T-helper 22 cell (primary cell): Measurements from ENCODE around the gene AOC1.

Experiments used
- DNase-seq: peaks from one replicate; pipeline ENCODE4 v3.0.0-alpha.2; 2020; ENCODE audit warnings: low read depth

AOC1 gene

DNA sequence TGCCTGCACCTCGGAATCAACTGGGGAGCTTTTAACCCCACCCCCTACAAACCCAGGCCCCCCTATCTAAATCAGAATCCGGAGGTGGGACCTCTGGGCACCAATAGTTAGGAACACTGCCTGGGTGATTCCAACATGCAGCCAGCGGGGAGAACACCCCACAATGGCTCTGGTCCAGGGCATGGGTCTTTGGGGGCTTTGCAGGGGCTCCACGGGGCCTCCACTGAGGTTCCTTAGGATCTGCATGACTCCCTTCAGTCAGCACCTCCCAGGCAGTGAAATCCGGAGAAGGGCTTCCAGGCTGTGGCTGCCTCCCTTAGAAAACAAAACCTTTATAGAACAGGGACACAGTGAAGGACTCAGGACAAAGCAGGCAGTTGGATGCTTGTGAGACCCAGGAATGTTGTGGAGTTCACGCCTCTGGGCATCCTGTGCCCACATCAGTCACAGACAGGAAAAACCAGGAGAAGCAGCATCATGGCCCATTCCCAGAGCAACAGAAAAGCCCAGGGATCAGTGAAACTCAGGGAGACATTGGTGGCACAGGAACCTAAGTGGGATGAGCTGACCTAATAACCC is 16.5 kb upstream of the AOC1 start:
- DNase-seq: no peak

DNA sequence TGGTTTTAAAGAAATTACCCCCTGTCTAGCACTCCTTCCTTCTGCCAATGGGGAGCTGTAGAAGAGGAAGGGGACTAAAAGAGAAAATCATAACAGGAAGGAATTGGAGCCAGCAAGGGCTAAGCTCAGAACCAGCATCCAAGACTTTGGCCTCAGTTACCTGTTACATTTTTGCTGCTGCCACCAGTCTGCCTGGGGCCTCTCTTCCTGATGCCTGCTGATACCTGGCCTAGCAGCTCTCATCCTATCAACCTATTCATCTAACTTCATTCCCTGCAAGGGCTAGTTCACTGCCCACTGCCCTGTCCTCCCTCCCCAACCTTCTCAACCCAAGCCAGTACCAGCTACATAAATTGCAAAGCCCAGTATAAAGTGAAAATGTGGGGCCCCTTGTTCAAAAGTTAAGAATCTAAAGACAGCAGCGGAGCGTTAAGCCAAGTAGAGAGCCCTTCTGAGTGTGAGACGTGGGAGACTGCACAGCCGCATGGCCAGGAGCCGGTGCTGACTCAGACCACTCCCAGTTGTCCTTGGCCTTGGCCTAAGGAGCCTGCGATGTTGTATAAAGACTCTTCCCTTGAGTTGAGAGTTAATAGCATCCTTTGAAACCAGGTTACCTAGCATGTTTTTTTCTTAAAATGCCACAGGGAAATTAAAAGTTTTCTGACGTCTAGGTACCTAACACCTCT is 13.2 kb upstream of the AOC1 start:
- DNase-seq: no peak

DNA sequence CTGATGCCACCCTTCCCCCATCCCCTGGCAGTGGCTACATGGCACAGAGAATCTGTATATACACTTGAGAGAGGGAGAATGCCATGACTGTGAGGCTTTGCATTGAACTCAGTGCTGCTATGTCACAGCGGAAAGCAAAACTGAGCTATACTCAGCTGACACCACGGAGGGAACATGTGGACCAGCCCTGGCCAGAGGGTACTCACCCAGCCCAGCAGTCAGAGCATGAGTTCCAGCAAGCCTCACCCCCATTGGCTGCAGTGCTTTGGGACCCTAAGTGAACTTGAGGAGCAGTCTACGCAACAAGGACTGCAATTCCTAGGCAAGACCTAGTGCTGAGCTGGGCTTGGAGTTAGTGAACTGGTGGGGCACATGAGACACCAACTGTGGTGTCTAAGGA is 10.3 kb upstream of the AOC1 start:
- no peak for DNase-seq

DNA sequence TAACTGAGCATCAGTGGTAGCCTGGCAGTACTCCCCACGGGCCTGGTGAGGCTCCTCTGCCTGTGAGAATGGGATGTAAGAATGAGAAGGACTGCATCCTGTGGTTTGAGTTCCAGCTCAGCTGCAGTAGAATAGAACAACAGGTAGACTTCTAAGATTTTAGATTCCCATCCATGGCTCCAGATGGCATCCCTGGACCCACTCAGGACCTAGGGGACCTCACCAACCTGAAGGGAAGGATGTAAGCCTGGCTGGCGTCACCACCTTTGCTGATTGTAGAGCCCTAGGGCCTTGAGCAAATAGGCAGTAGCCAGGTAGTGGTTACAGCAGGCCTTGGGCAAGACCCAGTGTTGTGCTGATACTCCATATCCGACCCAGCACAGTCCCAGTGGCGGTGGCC is 9.6 kb upstream of the AOC1 start:
- no peak for DNase-seq

DNA sequence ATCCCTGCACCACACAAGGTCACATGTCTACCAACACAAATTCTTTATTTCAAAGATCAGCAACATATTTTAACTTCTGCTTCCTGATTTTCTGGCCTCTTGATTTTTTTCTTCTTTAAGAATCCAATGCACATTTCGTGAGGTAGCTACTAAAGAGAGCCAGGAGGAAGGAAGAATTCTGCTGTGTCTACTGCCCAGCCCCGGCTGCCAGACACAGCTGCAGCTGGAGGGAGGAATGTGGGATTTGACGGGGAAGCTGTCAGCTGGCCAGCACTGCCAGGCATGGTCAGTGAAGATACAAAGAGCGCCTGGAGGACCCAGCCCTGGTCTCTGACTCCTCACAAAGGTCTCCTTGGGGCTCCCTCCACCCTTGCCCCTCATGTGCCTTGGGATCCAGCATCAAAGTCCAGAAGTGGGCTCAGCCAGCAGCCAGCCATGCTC is 6.9 kb upstream of the AOC1 start:
- no peak for DNase-seq

DNA sequence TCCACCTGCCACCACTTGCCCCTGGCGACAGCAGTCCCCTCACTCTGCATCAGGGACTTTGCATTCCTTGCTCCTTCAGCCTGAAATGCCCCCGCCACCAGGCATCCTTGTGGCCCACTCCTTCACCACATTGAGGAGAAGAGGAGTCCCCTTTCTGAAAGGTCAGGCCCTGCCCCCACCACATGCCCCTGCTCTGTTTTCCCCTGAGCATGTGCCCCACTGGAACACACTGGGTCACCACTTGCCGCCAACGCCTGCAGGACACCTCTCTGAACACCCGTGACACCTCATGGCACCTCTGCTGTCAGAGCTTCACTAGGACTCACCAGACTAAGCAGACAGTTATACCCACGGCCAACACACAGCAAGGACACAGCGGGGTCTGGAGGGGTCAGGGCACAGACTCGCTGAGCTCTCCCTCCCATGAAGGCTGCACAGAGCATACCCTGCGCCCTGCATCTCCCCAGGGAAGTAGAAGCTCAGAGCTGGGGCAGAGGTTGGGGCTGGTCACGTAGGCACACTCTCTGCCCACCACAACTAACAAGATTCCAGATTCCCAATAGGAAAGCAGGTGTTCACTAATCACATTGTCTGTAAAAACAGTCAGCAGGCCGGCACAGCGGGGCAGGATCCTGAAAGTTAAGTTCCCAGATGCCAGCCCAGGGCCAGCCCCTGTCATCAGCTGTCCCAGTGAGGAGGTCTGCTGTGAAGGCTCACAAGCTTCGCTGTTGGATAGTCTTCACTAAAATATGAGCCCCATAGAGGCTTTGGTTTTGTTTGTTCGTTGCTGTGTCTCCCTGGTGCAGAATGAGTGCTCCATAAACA is 5.8 kb upstream of the AOC1 start:
- DNase-seq: no peak

DNA sequence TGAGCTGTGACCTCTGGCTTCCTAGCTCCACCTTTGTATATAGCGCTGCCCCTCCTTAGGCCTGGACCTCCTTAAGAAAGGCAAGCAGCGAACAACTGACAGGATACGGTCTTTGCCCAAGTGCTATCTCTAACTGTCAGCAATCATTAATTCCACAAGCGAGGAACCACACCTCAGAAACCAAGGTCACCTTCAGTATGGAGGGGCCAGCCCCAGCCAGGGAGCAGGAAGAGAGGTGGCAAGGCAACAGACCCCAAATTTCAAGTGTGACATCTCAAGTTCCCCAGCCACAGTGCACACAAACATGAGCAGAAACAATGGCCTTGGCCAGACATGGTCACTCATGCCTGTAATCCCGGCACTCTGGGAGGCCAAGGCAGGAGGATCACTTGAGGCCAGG is 4.8 kb upstream of the AOC1 start:
- no peak for DNase-seq

DNA sequence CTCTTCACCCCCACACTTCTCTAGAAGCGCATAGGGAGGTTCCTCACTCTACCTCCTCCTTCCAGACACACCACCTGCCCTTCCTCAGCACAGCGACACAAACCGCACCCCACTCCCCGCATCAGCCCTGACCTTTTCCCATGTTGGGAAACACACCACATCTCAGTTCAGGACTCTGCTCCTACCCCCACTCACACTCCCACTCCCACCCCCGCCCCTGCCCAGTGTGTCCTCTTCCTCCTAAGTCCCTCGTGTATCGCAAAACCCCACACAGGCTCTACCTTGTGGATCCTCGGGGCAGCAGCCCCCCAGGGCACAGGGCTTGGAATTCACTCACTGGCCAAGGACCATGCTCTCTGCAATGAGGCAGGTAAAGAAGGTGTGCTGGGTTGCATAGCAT is 4.2 kb upstream of the AOC1 start:
- no peak for DNase-seq

DNA sequence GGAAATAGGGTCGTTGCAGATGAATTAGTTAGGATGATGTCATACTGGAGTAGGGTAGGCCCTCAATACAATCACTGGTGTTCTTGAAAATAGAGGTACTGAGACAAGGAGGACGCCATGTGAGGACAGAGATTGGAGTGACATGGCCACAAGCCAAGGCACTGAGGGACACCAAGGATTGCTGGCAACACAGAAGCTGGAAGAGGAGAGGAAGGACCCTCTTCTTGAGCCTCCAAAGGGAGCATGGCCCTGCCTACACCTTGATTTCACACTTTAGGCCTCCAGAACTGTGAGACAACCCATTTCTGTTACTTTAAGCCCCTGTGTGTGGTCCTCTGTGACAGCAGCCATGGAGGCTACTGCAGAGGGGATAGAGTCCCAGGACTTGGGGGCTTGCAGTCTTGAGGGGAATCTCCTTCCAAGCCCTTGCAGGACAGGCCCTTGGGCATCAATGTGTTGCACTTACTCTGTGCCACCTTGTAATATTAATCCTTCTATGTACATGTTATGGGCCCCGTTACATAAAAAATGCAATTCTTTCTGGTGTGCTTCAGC is 3.7 kb upstream of the AOC1 start:
- no peak for DNase-seq

DNA sequence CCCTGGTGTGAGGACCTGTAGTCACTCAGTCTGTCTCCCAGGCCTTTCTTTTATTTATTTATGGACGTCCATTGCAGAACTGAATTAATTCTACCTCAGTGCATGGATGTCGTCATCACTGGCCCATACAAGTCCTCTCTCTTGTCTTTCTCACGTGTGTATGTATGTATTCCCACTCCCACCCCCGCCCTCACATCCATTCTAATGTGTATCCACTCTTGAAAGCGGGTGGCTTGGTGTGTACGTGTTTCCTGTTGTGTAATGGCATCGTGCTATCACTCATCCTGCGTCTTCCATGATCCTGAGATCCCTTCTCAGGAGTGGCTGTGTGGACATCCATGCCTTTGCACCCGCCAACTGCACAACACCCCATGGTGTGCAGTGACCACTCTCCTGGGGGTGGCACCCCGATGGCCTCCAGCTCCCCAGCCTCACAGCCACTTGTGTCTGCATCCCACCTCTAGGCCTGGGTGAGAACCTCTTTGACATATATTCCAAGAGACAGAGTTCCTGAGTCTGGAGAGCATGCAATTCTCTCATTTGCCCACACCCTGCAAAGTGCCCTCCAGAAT is 3.0 kb upstream of the AOC1 start:
- DNase-seq: no peak

DNA sequence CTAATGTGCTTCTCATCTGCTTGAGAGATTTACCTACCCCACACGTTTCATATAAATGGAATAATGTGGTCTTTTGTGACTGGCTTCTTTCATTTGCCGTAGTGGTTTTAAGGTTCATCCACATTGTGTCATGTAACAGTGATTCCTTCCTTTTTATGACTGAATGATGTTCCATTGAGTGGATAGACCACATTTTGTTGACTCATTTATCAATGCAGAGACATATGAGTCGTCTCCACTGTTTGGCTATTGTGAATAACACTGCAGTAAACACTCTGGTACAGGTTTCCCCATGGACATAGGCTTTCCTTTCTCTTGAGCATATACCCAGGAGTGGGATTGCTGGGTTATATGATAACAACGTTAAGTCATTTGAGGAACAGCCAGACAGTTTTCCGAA is 2.0 kb upstream of the AOC1 start:
- DNase-seq: no peak

DNA sequence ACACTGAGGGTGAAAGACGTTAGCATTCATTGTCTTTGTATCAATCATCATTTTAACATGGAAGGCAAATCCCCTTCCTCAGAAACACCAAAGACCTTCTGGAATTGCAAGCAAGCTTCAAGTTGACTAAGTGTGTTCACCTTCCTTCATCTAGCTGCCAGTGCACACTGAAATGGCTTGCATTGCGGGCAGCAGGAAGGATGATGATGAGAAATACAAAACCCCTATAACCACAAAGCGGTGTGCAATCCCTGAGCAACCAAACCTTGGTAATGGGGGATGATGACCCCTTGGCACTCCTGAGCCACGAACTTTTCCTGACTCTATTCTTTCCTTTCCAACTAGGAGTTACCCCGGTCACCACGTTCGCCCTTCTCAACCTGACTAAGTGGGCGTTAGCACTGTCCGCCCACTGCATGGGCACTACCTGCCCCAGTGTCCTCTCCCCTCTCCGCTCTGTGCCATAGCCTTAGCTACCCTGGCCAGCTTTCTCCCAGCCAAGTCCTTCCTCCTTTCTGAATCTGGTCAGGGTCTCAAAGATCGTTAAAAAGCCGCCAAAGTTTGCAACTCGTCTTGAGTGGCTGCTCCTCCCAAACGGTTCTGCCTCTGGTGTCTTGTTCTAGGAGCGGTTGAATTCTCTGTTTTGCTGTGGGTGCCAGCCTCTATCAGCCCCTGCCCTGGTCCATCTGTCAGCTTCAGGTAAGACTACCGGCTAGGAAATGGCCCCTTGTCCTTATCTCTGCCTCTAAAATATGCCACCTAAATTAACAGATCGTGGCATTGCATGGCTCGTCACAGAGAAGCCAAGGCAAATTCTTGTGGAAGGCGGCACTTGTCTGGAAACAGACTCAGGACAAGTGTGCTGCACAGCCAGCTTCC is 586 bp upstream of the AOC1 start:
- no peak for DNase-seq

DNA sequence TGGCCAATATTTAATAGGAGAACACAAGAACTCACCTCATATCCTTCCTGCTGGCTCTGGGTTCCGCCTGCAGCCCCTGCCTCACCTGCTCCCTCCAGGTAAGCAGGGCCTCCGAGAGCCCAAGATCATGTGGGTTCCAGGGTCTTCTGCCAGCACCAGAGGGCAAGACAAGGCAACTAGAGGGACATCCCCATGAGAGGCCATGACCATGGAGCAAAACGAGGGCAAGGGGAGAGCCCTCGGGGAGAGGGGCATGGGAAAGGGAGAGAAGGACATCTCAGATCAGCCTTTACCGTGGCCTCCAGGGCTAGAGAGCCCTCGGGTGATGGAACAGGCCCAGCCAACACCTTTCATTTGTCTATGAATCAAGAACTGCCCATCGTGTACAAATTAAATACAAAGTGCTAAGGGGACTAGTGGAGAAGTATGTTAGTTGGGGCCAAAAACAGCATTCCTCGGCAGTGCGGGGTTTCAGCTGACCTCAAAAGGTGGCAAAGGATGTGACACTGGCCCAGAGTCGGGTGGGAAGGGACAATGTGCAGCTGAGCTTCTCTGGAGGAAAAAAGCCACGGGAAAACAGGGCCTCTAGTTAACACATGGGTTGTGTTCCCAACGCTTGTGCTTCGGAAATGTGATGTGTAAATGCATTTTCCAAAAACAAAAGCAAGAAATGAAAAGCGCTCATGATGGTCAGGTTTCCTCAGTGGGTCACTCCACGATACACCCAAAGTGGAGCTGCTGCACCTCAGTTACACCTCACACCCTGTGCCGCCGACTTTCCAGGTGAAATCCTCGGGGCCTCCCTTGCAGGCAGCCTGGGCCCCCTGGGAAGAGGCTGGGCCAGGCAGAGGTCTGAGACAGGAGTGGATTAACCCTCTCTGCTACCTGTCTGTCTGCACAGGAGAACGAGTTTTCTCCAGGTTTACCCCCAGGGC is 2.0 kb downstream of the AOC1 start:
- no peak for DNase-seq

DNA sequence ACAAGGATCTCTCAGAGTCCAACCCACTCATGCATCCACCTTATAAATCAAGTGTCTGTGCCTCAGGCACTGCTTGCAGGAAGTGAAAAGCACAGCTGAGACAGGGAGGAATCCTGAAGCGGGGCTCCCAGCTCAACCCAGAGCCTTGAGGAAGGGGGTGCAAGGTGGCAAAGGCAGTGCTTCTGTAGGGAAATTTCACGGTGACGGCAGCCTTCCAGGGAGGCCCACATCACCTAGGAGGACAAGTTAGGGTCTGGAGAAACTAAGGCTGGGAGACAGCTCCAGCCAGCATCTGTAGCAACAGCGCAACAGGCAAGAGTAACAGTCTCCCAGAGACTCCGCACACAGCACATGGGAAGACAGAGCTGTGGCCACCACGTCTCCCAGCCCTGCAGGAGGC is 2.7 kb downstream of the AOC1 start:
- no peak for DNase-seq

DNA sequence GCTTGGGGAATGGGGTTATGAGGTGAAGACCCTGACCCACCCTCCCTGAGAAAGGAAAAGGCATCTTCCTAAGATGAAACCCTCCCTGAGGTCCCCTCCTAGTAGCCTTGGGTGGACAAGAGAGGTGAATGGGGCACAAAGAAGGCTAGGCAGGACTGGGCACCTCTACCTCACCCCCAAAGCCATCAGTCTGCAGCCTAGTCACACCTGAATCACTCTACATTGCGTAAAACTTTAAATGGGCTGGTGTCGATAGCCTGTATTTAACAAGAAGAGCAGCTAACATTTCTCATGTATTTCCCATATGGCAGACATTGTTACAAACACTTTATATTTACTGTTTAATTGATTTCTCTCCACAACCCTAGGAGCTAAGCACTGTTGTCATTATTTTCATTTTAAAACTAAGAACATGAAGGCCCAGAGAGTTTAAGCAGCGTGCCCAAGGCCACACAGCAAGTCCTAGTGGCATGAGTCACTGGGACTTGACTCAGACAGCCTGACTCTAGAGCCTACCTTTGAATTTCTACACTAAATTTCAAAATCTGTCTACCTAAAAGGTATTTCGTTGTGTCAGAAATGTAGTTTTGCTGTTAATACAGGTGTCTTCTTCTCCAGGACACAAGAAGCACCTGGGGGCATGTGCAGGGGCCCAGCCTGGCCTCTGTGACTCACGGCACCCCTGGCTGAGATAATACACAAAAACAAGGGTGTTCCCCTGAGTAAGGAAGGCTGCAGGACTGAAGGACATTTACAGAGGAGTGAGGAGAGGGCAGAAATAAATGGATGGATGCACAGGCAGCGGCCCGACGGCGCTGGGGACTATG is 3.4 kb downstream of the AOC1 start:
- no peak for DNase-seq

DNA sequence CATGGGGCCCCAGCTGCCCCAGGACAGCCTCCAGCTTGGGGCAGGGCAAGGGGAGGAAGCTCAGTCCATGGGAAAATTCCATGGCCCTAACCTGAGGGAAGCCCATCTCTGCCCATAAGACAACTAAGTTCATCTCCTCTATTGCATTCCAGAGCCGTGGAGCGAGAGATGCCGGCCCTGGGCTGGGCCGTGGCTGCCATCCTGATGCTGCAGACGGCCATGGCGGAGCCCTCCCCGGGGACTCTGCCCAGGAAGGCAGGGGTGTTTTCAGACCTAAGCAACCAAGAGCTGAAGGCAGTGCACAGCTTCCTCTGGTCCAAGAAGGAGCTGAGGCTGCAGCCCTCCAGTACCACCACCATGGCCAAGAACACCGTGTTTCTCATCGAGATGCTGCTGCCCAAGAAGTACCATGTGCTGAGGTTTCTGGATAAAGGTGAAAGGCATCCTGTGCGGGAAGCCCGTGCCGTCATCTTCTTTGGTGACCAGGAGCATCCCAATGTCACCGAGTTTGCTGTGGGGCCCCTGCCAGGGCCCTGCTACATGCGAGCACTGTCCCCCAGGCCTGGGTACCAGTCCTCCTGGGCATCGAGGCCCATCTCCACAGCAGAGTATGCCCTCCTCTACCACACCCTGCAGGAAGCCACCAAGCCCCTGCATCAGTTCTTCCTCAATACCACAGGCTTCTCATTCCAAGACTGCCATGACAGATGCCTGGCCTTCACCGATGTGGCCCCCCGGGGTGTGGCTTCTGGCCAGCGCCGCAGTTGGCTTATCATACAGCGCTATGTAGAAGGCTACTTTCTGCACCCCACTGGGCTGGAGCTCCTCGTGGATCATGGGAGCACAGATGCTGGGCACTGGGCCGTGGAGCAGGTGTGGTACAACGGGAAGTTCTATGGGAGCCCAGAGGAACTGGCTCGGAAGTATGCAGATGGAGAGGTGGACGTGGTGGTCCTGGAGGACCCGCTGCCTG is 4.3 kb downstream of the AOC1 start:
- DNase-seq: no peak

DNA sequence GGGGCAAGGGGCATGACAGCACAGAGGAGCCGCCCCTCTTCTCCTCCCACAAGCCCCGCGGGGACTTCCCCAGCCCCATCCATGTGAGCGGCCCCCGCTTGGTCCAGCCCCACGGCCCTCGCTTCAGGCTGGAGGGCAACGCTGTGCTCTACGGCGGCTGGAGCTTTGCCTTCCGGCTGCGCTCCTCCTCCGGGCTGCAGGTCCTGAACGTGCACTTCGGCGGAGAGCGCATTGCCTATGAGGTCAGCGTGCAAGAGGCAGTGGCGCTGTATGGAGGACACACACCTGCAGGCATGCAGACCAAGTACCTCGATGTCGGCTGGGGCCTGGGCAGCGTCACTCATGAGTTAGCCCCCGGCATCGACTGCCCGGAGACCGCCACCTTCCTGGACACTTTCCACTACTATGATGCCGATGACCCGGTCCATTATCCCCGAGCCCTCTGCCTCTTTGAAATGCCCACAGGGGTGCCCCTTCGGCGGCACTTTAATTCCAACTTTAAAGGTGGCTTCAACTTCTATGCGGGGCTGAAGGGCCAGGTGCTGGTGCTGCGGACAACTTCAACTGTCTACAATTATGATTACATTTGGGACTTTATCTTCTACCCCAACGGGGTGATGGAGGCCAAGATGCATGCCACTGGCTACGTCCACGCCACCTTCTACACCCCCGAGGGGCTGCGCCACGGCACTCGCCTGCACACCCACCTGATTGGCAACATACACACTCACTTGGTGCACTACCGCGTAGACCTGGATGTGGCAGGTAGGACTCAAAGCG is 5.1 kb downstream of the AOC1 start:
- DNase-seq: no peak
